HG03135 (cell line): Measurements from ENCODE around the gene ATP6V1D.
A peak's percentile ranks its signal among the peaks of the same experiment; 100 is the strongest.
"Not testable (repeated sequence)": the region's sequence is repeated elsewhere in the genome, so short reads cannot be mapped to it uniquely, and the experiment has no call there.

ENCODE experiments used
- ATAC-seq: cut with Tn5 transposase; IDR thresholded peaks from one replicate; pipeline ENCODE4 v1.9.1; 2021; ENCODE audit warnings: mild to moderate bottlenecking, moderate library complexity; ENCODE audit not compliant: unreplicated experiment

Gene ATP6V1D

GRCh38 chr14:67359775-67360469 lies at the start of gene ATP6V1D, which contains the start of gene EIF2S1:
Gene ATP6V1D, minus strand, starts transcription at chr14:67359804. Its CDS starts 106 bp downstream, at chr14:67359698.
Gene EIF2S1, plus strand, starts transcription at chr14:67360328. Its CDS starts 4,440 bp downstream, at chr14:67364768.
- ATAC-seq: peak; percentile 88

DNA sequence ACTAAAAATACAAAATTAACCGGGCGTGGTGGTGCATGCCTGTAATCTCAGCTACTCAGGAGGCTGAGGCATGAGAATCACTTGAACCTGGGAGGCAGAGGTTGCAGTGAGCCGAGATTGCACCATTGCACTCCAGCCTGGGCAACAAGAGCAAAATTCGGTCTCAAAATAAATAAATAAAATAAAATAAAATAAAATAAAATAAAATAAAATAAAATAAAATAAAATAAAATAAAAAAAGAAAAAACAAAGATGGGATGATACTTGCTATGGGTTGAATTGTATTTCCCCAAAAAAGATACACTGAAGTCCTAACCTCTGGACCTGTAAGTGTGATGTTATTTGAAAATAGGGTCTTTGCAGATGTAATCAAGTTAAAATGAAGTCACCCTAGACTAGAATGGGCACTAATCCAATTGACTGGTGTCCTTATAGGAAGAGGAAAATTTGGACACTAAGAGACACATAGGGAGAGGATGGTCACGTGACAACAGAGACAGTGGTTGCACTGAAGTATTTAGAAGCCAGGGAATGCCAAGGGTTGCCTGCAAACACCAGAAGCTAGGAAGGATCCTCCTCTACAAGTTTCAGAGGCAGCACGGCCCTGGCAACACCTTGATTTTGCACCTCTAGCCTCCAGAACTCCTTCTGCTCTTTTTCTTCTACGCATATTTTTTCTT lies 48.7 kb upstream of the ATP6V1D start:
- not testable (repeated sequence) for ATAC-seq

GRCh38 chr14:67405771-67406170 lies 46.2 kb upstream of the ATP6V1D start:
- no peak for ATAC-seq

DNA sequence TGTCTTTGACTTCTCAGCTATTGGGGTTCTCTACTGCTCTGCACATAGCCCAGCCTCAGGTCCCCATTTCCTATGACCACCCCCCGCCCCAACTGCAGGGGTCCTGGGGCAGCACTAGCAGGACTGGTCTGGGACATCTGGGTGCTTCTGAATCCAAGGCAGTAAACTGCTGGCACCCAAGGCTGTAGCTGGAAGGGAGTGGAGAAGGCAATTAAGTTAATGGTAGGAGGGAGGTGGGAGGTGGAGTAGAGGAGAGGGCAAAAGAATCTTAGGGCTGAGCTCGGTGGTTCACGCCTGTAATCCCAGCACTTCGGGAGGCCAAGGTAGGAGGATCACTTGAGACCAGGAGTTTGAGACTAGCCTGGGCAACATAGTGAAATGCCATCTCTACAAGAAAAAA lies 40.8 kb upstream of the ATP6V1D start:
- ATAC-seq: no peak

GRCh38 chr14:67397536-67397935 lies 37.9 kb upstream of the ATP6V1D start:
- no peak for ATAC-seq

DNA sequence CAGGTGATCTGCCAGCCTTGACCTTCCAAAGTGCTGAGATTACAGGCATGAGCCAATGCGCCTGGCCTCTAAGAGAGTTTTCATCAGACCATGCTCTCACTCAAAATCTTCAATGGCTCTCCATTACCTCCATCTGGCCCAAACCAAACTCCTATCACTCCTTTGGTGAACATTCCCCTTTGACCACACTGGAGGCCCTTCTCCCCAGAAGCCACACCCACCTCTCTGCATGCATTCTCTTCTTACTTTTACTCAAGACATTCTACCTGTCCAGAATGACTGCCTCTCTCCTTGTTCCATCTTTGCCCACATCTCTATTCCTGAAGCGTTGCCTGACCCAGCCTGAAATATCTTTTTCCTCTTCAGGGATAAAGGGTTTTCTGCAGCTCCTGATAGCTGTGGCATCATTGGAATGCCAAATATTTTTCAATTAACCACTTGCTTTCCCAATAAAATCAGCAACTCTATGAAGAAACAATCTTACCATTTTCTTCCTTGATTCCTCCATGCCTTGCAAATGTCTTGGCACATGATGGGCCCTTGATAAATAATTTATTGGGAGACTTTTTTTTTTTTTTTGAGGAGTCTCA lies 36.9 kb upstream of the ATP6V1D start:
- ATAC-seq: no peak

GRCh38 chr14:67395876-67396189 lies 36.2 kb upstream of the ATP6V1D start:
- ATAC-seq: no peak

DNA sequence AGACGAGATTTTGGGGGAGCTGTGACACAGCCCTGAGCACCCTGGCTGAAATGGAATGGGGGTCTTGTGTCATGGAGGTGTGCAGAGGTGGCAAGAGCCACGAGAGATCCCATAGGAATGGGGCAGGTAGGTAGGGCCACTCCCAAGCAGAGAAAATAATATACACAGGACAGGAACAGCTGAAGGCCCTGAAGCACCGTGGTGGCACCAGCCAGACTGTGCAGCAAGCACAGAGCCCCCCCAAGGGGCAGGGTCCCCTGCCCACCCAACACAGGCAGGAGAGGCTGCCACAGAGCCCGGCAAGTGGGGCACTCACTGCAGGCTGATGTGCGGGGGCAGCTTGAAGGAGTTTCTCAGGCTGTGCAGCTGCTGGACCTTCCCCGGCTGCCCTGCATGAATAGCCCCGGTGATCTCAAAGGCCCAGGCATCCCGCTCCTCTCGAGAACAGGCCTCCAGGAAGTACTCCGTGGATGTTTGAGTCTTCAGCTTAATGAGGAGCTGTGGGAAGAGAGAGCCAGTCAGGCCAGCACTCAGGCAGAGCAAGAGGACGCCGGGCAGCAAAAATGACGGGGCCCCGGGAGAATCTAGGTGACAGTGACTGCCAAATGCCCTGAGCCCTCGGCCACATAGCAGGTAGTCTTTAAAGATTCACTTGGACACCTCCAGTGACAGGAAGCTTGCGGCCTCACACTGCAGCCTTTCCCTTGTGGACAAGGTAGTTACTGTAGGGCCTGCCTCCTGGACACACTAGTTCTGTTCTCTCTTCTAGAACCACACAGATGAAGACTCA lies 35.7 kb upstream of the ATP6V1D start:
- ATAC-seq: no peak

GRCh38 chr14:67393689-67394088 lies 34.1 kb upstream of the ATP6V1D start:
- ATAC-seq: no peak

GRCh38 chr14:67392800-67393199 lies 33.2 kb upstream of the ATP6V1D start:
- ATAC-seq: no peak

DNA sequence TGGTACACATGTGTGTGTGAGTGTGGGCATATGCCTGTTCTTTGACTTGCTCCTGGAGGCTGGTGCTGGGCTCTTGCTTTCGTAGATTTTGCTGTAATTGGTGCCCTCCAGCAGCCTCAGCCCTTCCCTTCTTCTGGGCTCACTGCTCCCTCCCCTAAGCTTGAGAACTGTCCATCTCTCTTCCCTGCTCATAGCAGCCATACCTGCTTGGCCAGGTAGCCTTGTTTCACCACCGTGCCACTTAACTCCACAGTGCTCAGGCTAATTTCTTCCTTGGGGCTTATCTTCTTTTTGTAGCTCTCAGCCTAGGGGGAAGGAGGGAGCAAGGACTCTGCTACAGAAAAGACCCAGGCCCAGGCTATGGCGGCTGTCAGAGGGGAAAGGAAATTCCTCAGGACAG lies 32.5 kb upstream of the ATP6V1D start:
- no peak for ATAC-seq

- no peak for ATAC-seq
These were observed 31.7 kb upstream of the ATP6V1D start for GRCh38 chr14:67391268-67391667.

- no peak for ATAC-seq
These were observed 30.4 kb upstream of the ATP6V1D start for GRCh38 chr14:67389811-67390534.

GRCh38 chr14:67389275-67389674 lies 29.7 kb upstream of the ATP6V1D start:
- no peak for ATAC-seq

DNA sequence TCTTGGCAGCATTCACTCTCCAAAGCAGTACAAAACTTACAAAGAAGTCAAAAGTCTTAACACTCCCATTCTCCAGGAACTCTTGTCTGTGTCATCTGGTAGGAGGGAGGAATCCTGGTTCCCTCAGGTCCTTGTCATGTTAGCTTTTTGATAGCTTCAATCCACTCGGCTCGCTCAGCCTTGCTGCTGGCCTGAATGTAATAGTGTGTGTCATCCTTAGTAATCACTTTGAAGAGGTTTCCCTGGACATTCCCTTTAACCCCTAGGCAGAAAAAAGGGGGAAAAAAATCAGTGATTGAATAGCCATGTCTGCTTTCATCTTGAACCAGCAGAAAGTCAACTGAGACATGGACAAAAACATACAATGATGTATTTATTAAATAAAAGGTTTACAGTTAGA lies 27.6 kb upstream of the ATP6V1D start:
- no peak for ATAC-seq

GRCh38 chr14:67385618-67386017 lies 26.0 kb upstream of the ATP6V1D start:
- ATAC-seq: no peak

DNA sequence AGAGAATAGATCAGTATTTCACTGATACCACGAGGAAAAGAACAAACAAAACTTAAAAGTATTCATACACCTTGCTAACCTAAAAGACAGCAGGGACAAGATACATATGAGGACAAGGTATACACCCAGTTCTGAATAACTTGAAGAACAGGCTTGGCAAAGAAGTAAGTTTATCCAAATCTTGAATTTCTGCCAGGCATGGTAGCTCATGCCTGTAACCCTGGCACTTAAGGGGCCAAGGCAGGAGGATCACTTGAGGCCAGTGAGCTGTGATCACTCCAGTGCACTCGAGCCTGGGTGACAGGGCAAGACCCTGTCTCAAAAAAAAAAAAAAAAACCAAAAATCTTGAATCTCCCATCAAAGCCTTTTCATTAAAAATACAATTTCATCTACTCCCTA lies 25.5 kb upstream of the ATP6V1D start:
- ATAC-seq: no peak

- ATAC-seq: no peak
These were observed 18.3 kb upstream of the ATP6V1D start for GRCh38 chr14:67377916-67378315.

DNA sequence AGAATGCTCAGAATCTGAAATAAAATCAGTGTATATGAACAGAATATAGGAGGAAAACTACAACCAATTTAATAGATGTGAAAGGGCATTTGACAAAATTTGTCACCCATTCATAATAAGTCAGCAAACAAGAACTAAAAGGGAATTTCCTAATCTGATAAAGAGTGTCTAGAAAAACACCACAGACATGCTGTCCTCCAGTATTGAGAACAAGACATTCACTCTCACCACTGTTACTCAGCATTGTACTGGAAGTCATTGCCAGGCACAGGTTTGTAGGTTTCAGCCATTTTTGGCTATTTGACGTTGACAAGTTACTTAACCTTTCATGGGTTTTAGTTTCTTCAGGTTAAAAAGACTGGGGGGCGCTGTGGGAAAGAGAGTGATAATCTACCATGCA lies 13.7 kb upstream of the ATP6V1D start:
- no peak for ATAC-seq

GRCh38 chr14:67372833-67373232 lies 13.2 kb upstream of the ATP6V1D start:
- no peak for ATAC-seq
